HEK293 (cell line): ENCODE results near the gene TMEM203.

Experiments
- CTCF ChIP-seq: fragments of 450-650 bp; formaldehyde crosslinking; IDR thresholded peaks from 2 replicates; pipeline ENCODE4 v1.5.1; 2016; ENCODE audit warnings: missing biosample characterization, missing genetic modification characterization
- MYNN ChIP-seq: fragments of 450-650 bp; formaldehyde crosslinking; IDR thresholded peaks from 2 replicates; pipeline ENCODE4 v1.5.1; 2016; ENCODE audit warnings: missing biosample characterization, missing genetic modification characterization, borderline replicate concordance
- ZBTB49 ChIP-seq: fragments of 450-650 bp; formaldehyde crosslinking; IDR thresholded peaks from 2 replicates; pipeline ENCODE4 v1.5.1; 2016; ENCODE audit warnings: missing biosample characterization, missing genetic modification characterization, low read depth
- ZNF76 ChIP-seq: fragments of 450-650 bp; formaldehyde crosslinking; IDR thresholded peaks from 2 replicates; pipeline ENCODE4; 2016; ENCODE audit warnings: low read depth, missing biosample characterization, missing genetic modification characterization, borderline replicate concordance

- no peak for TF ChIP-seq MYNN
- TF ChIP-seq CTCF = no peak
- TF ChIP-seq ZNF76 (tag by site-specific recombination) = no peak
- no peak for TF ChIP-seq ZBTB49 (tag by site-specific recombination)
These were observed 9.2 kb upstream of the TMEM203 start for GRCh38 chr9:137214620-137215019.
